ENCODE data around the gene GTPBP6.

DNA sequence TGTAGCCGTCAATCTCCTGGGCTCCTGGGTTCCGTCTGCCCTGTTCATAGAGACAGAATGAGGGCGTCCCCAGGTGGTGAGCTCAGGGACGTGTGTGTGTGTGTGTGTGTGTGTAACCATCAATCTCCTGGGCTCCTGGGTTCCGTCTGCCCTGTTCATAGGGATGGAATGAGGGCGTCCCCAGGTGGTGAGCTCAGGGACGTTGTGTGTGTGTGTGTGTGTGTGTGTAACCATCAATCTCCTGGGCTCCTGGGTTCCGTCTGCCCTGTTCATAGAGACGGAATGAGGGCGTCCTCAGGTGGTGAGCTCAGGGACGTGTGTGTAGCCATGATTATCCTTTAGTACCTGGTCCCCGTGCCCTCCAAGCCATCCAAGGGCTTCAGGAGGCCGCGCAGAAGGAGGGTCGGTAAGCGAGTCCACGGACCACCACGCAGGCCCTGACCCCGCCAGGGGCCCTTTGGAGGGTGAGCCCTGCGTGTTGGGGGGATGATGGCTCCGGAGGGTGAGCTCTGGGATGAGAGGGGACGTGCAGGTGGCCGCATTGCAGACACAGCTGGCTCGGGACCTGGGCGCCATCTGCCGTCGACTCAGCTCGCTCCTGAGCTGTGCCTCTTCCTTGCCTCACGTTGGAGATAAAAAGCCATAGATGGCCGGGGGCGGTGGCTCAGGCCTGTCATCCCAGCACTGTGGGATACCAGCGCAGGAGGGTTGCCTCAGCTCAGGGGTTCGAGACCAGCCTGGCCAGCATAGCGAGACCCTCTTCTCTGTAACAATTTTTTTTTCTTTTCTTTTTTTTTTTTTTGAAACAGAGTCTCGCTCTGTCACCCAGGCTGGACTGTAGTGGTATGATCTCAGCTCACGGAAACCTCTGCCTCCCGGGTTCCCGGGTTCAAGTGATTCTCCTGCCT, 5.4 kb upstream of the GTPBP6 start:
- TF ChIP-seq POLR2AphosphoS5 (IDR thresholded peaks at IDR 0.05) (no peak), POLR2A (IDR thresholded peaks at IDR 0.05) (no peak)
- TF ChIP-seq, protein P1, sequence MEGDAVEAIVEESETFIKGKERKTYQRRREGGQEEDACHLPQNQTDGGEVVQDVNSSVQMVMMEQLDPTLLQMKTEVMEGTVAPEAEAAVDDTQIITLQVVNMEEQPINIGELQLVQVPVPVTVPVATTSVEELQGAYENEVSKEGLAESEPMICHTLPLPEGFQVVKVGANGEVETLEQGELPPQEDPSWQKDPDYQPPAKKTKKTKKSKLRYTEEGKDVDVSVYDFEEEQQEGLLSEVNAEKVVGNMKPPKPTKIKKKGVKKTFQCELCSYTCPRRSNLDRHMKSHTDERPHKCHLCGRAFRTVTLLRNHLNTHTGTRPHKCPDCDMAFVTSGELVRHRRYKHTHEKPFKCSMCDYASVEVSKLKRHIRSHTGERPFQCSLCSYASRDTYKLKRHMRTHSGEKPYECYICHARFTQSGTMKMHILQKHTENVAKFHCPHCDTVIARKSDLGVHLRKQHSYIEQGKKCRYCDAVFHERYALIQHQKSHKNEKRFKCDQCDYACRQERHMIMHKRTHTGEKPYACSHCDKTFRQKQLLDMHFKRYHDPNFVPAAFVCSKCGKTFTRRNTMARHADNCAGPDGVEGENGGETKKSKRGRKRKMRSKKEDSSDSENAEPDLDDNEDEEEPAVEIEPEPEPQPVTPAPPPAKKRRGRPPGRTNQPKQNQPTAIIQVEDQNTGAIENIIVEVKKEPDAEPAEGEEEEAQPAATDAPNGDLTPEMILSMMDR (IDR thresholded peaks at IDR 0.05), result peak in 1 of 4 experiments; percentile 30

Measured in gastroesophageal sphincter (tissue), 3 donors.